AG04449 (cell line): ENCODE measurements around the gene YTHDF2.
"Not testable (repeated sequence)": the region's sequence is repeated elsewhere in the genome, so short reads cannot be mapped to it uniquely, and the experiment has no call there.

ENCODE experiments used
- CTCF ChIA-PET: fragments of 350-600 bp; formaldehyde crosslinking; extraction: SDS; loops from one replicate; lab custom pipeline; 2021; ENCODE audit warnings: antibody characterized with exemption; lab: Yijun Ruan, JAX
- POLR2A ChIA-PET: fragments of 400-600, 350-600 bp; formaldehyde crosslinking; extraction: SDS; loops from one replicate; lab custom pipeline; 2020; ENCODE audit warnings: antibody characterized with exemption, inconsistent platforms; lab: Yijun Ruan, JAX
- DNase-seq: peaks from one replicate; pipeline ENCODE4 v3.0.0-alpha.2; 2010; ENCODE audit warnings: low read depth, low spot score
- H3K4me3 ChIP-seq: 2 replicates; pipeline ENCODE4 v1.5.1; 2011; ENCODE audit warnings: low read depth, mild to moderate bottlenecking, control low read depth, low read length
- CTCF ChIP-seq: IDR thresholded peaks from one replicate; pipeline ENCODE4 v1.5.1; 2011; ENCODE audit warnings: mild to moderate bottlenecking, moderate library complexity, low read length, control low read depth, inconsistent platforms; ENCODE audit not compliant: insufficient read depth; ENCODE audit errors: missing control alignments

YTHDF2 gene

DNA sequence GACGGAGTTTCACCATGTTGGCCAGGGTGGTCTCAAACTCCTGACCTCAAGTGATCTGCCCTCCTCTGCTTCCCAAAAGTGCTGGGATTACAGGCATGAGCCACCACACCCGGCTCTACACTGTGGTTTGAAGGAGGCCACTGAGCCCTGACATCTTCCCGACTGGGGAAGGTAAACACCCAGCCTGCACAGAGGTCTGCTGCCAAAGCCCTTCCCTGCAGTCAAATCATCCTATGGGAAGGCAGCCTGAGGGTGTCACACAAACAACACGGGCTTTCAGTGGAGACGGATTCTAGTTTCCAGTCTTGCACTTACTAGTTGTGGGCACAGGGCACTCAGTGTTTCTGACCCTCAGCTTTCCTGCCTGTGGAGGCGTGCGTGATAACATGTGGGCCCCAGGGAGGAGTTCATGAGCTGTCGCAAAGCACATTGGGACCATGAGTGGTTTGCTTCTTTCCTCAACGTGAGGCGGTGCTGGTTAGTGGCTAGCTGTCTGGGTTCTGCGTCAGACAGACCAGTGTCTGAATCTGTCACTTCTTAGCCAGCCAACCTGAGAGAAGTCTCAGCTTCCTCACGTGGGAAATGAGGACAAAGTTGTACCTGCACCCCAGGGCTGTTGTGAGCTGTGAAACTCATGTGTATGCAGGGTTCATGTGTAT lies 53.8 kb downstream of the YTHDF2 start:
- DNase-seq = no peak
- ChIA-PET POLR2A (no interaction called here), CTCF (interaction anchor here (0.9 to 2.7 kb wide), 3 partner anchors 87 to 243 kb away, joined by 3 to 26 read pairs (median 9); no protein-coding TSS in a partner anchor)
- H3K4me3 ChIP-seq = no peak overlapping the region
- TF ChIP-seq CTCF = no peak

GRCh38 chr1:28791929-28792328 lies 55.2 kb downstream of the YTHDF2 start:
- DNase-seq, POLR2A ChIA-PET, H3K4me3 ChIP-seq: not testable (repeated sequence)
- CTCF ChIA-PET = interaction anchor here (0.6 to 2.7 kb wide), 2 partner anchors 78 to 85 kb away, joined by 3 to 26 read pairs; no protein-coding TSS in a partner anchor

DNA sequence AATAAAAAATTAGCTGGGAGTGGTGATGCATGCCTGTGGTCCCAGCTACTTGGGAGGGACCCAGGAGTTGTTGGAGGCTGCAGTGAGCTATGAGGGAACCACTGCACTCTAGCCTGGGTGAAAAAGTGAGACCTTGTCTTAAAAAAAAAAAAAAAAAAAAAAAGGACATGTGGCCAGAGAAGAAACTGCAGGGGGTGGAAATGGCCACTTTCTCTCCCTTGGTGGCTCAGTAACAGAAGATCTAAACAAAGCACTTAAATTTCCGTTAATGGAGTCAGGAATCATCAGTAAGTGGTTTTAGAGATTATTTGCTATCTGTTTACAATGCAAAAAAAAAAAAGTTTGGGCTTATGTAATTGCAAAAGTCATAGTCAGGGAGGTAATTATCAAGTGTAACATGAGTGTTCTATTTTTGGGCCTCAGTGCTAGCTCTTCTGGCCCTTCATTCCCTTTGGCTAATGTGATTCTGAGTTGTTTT lies 55.9 kb downstream of the YTHDF2 start:
- no peak for TF ChIP-seq CTCF
- no peak for DNase-seq
- ChIA-PET CTCF (interaction anchor here (0.6 to 3.0 kb wide), 4 partner anchors 8 to 89 kb away, joined by 3 to 14 read pairs (median 3); no protein-coding TSS in a partner anchor), POLR2A (no interaction called here)
- no peak overlapping the region for H3K4me3 ChIP-seq

DNA sequence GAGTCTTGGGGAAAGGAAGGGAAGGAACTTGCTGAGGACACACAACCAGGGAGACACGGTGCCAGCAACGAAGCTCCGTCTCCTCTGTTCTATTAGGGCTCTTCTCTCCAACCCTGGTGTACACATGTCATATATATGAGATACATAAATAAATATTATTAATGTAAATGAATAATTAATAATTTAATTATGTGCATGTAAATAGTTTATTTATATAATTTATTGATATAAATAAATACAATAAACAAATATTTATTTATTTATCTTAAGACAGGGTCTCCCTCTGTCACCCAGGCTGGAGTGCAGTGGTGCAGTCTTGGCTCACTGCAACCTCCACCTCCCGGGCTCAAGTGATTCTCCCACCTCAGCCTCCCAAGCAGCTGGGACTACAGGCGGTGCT lies 57.8 kb downstream of the YTHDF2 start:
- H3K4me3 ChIP-seq, DNase-seq, POLR2A ChIA-PET: not testable (repeated sequence)
- CTCF ChIA-PET = interaction anchor here (1.0 to 3.0 kb wide), 3 partner anchors 8 to 83 kb away, joined by 3 to 14 read pairs (median 8); no protein-coding TSS in a partner anchor

DNA sequence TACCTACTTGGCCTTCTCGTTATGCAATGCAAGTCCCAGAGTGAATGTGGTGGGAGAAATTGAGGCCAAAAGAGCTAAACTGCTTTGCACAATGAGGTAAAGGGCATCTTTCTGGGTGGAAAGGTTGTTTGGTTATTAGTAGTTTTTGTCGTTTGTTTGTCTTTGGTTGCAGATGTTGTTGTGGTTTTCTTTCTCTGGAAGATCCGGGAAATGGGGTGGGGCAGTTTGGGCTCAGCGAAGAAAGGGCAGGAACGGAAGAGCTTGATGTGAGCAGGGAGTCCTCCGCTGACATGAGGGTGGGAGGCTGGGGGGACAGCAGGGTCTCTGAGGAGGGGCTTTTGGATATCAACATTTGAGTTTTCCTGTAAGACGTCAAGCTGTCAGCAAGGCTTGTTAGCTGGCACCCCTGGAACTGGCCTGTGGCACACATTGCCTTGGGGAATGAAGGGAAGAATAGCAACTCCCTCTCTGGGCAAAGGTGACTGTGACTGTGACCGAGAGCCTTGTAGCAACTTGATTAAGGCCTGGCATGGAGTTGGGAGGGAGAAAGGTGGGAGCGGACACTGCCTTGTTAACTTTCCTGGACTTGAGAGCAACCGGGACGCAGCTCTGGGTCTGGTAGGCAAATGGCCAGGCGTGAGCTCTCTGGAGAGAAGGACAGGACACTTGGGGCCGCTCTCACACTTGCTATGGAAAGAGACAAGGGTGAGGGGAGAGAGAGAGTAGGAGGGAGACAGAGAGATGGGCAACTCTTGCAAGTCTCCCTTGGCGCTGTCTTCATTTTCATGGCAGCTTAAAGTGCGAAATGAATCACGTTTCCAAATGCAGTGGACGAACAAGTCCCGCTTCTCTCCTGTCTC lies 59.8 kb downstream of the YTHDF2 start:
- CTCF ChIA-PET = interaction anchor here (0.6 to 3.8 kb wide), 6 partner anchors 9 to 79 kb away, joined by 3 to 36 read pairs (median 4); no protein-coding TSS in a partner anchor
- TF ChIP-seq CTCF = no peak
- H3K4me3 ChIP-seq = no peak overlapping the region
- POLR2A ChIA-PET = interaction anchor here (1.5 kb wide), 1 partner anchor 21 kb away, joined by 4 read pairs; no protein-coding TSS in a partner anchor
- DNase-seq = no peak

DNA sequence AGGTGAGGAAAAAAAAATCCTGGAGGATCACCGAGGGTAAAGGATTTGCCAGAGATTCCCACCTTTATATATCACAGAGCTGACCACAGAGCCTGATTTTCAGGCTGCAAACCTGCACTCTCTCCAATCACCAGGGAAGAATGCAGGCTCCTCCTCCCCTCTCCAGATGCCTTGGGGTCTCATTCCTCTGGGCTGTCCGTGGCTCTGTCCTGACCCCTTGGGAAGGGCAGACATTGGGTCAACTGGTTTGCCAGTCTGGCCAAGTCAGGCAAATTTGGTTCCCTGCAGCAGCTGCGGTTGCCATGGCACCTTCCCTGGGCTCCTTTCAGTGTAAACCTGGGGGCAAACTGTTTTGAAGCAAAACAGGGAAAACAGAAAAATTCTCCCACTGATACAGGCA lies 63.6 kb downstream of the YTHDF2 start:
- CTCF ChIA-PET = interaction anchor here (0.9 to 2.3 kb wide), 2 partner anchors 13 to 77 kb away, joined by 3 to 6 read pairs; no protein-coding TSS in a partner anchor
- no peak overlapping the region for H3K4me3 ChIP-seq
- no peak for DNase-seq
- TF ChIP-seq CTCF = no peak
- POLR2A ChIA-PET = no interaction called here

DNA sequence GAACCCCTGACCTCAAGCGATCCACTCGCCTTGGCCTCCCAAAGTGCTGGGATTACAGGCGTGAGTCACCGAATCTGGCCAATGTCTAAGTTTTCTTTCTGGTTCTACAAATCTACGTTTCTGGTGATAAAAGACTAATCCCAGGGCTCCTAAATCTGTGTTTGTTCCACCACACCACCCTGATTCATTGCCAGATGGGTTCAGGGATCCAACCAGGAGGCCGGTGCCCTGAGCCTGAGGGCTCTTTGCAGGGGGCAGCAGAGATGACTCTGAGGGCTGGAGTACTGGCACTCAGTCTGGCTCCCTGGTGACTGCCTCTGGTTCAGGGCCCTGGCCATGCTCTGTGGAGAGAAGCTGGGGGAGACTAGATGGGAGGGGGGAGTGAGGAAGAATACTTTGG lies 64.7 kb downstream of the YTHDF2 start:
- DNase-seq = no peak
- CTCF ChIA-PET = interaction anchor here (2.4 to 2.6 kb wide), 2 partner anchors 17 to 75 kb away, joined by 8 to 13 read pairs; no protein-coding TSS in a partner anchor
- TF ChIP-seq CTCF = no peak
- POLR2A ChIA-PET = no interaction called here
- no peak overlapping the region for H3K4me3 ChIP-seq
